A549 (cell line): ENCODE measurements around the gene IL1F10. TPM values are rescaled to one million over a fixed set of nuclear protein-coding genes. Genes with fewer than 3 reads are reported as not detected.

Source experiments
- ATAC-seq, 2 experiments: fragments of 200-7000 bp in 1 of 2; fragments of >200 bp in 1 of 2; cut with Nextera tagmentation in 1 of 2; cut with Tn5 transposase in 1 of 2; 3 replicates each; pipeline versions ENCODE4 v1.8.0 to v1.9.1; 2018 to 2020; ENCODE audit warnings: mild to moderate bottlenecking in 1 of 2, moderate library complexity in 1 of 2
- CTCF ChIA-PET: fragments of 300-600 bp; sonication (Branson Sonifier 250); formaldehyde crosslinking; extraction: SDS; loops from one replicate; lab custom pipeline; 2021; ENCODE audit warnings: antibody characterized with exemption, inconsistent platforms; lab: Yijun Ruan, JAX
- POLR2A ChIA-PET: fragments of 350-600 bp; formaldehyde crosslinking; extraction: SDS; loops from one replicate; lab custom pipeline; 2021; ENCODE audit warnings: antibody characterized with exemption, inconsistent platforms; lab: Yijun Ruan, JAX
- DNase-seq, 2 experiments: peaks; one replicate each; pipeline versions ENCODE4 v3.0.0 to v3.0.0-alpha.2; 2011 to 2016; ENCODE audit warnings: low read depth in 1 of 2, low spot score in 1 of 2
- FAIRE-seq: peaks from 2 replicates; lab custom pipeline; 2011; peaks lifted over from hg19 to GRCh38; lab: Jason Lieb, UNC
- H3K27ac ChIP-seq, 2 experiments: fragments of >200 bp; sonication (Bioruptor Twin); formaldehyde crosslinking; 3 replicates each; pipeline ENCODE4 v1.5.1; 2016 to 2017
- H3K4me1 ChIP-seq: fragments of >200 bp; sonication (Bioruptor Twin); formaldehyde crosslinking; 3 replicates; pipeline ENCODE4 v1.6.1; 2016
- H3K4me2 ChIP-seq: fragments of >200 bp; sonication (Bioruptor Twin); formaldehyde crosslinking; 3 replicates; pipeline ENCODE4 v1.6.1; 2016
- H3K4me3 ChIP-seq: fragments of >200 bp; sonication (Bioruptor Twin); formaldehyde crosslinking; 3 replicates; pipeline ENCODE4 v1.5.1; 2016
- H3K9me3 ChIP-seq: fragments of >200 bp; sonication (Bioruptor Twin); formaldehyde crosslinking; 3 replicates; pipeline ENCODE4 v1.6.1; 2016
- BHLHE40 ChIP-seq: IDR thresholded peaks from 2 replicates; pipeline ENCODE4 v1.6.1; 2012; ENCODE audit warnings: low read depth, low read length, inconsistent platforms
- CEBPB ChIP-seq, 2 experiments: fragments of >200 bp in 1 of 2; sonication (Bioruptor Twin) in 1 of 2; formaldehyde crosslinking in 1 of 2; IDR thresholded peaks; 2 replicates each; pipeline ENCODE4 v1.6.1; 2012 to 2016
- CHD2 ChIP-seq: fragments of 150-350 bp; IDR thresholded peaks from 2 replicates; pipeline ENCODE4 v1.6.1; 2014; ENCODE audit warnings: low read length; ENCODE audit not compliant: partially characterized antibody
- EHF ChIP-seq: fragments of 250-450 bp; sonication (Bioruptor Pico); IDR thresholded peaks from 2 replicates; pipeline ENCODE4 v1.5.0; 2020; ENCODE audit warnings: mild to moderate bottlenecking
- ESRRA ChIP-seq: fragments of 150-350 bp; IDR thresholded peaks from 2 replicates; pipeline ENCODE4 v1.6.1; 2014; ENCODE audit warnings: mild to moderate bottlenecking, low read length, borderline replicate concordance
- HOXB13 ChIP-seq: fragments of 250-450 bp; sonication (Bioruptor Pico); IDR thresholded peaks from 2 replicates; pipeline ENCODE4 v1.5.0; 2020; ENCODE audit warnings: low read depth, mild to moderate bottlenecking, moderate library complexity
- JUN ChIP-seq, 2 experiments: fragments of >200 bp; sonication (Bioruptor Twin); formaldehyde crosslinking; IDR thresholded peaks; 2 replicates in 1 of 2; 3 replicates in 1 of 2; pipeline ENCODE4 v1.6.1; 2016 to 2017
- MAZ ChIP-seq: fragments of 150-350 bp; IDR thresholded peaks from 2 replicates; pipeline ENCODE4 v1.6.1; 2014; ENCODE audit warnings: antibody characterized with exemption, low read depth, low read length, borderline replicate concordance
- NPAS2 ChIP-seq: fragments of 250-450 bp; sonication (Bioruptor Pico); IDR thresholded peaks from 2 replicates; pipeline ENCODE4 v1.8.0; 2022; ENCODE audit warnings: mild to moderate bottlenecking, moderate library complexity, borderline replicate concordance
- PHF8 ChIP-seq: fragments of 200-600 bp; sonication (generic); IDR thresholded peaks from 2 replicates; pipeline ENCODE4 v1.6.1; 2016; ENCODE audit warnings: low read depth, mild to moderate bottlenecking, antibody characterized with exemption, moderate library complexity, borderline replicate concordance
- POLR2AphosphoS2 ChIP-seq: conservative IDR thresholded peaks from 2 replicates; pipeline ENCODE4 v1.6.1; 2012; ENCODE audit warnings: low read length, improper control_type of control experiment, inconsistent platforms
- RFX5 ChIP-seq: fragments of 450-650 bp; IDR thresholded peaks from 2 replicates; pipeline ENCODE4 v1.7.1; 2014; ENCODE audit warnings: antibody characterized with exemption, mild to moderate bottlenecking, moderate library complexity
- RNF2 ChIP-seq: fragments of 200-600 bp; sonication (generic); IDR thresholded peaks from 2 replicates; pipeline ENCODE4 v1.6.1; 2016; ENCODE audit warnings: low read depth, mild to moderate bottlenecking, antibody characterized with exemption, moderate library complexity, borderline replicate concordance
- SREBF2 ChIP-seq: fragments of 450-650 bp; IDR thresholded peaks from 2 replicates; pipeline ENCODE4 v1.6.1; 2014; ENCODE audit warnings: mild to moderate bottlenecking, moderate library complexity
- TFCP2L1 ChIP-seq: fragments of 250-450 bp; sonication (Bioruptor Pico); IDR thresholded peaks from 2 replicates; pipeline ENCODE4 v1.5.0; 2021; ENCODE audit warnings: mild to moderate bottlenecking
- ZSCAN20 ChIP-seq: fragments of 250-450 bp; sonication (Bioruptor Pico); IDR thresholded peaks from 2 replicates; pipeline ENCODE4 v1.8.0; 2022; ENCODE audit warnings: mild to moderate bottlenecking, moderate library complexity
- WGBS: methylation state at CpG from one replicate; pipeline ENCODE4 v1.1.6; 2017; ENCODE audit errors: missing lambda C conversion rate; 5-methylcytosine and 5-hydroxymethylcytosine counted together
- polyA plus RNA-seq, 4 experiments: library from polyadenylated mRNA; depleted of rRNA in 3 of 4; stranded (reverse); fragments of >200 nt; fragmentation: RNase III in 1 of 4; extraction: RNeasy Plus Mini Kit Qiagen cat#74134 plus additional on column Dnase treatment in 1 of 4; gene quantifications; 2 replicates in 3 of 4; 3 replicates in 1 of 4; pipeline ENCODE4 v1.2.3, GENCODE V29; 2011 to 2017
- TF ChIP-seq, protein P1 (sequence below): IDR thresholded peaks from 2 replicates; pipeline ENCODE4 v1.6.1; 2012; ENCODE audit warnings: low read depth, borderline replicate concordance
- TF ChIP-seq, protein P2 (sequence below): fragments of 450-650 bp; IDR thresholded peaks from 2 replicates; pipeline ENCODE4 v1.6.1; 2014; ENCODE audit warnings: antibody characterized with exemption
- TF ChIP-seq, protein P3 (sequence below): fragments of 250-450 bp; sonication (Bioruptor Pico); IDR thresholded peaks from 2 replicates; pipeline ENCODE4 v1.5.0; 2021; ENCODE audit warnings: mild to moderate bottlenecking, moderate library complexity, borderline replicate concordance
- TF ChIP-seq, protein P4 (sequence below): fragments of 200-600 bp; sonication (generic); IDR thresholded peaks from 2 replicates; pipeline ENCODE4 v1.6.1; 2016; ENCODE audit warnings: antibody characterized with exemption, mild to moderate bottlenecking, moderate library complexity

The IL1F10 gene
- polyA plus RNA-seq, 2 of the 4 experiments (the other 2 are of a cell fraction), result not detected

DNA sequence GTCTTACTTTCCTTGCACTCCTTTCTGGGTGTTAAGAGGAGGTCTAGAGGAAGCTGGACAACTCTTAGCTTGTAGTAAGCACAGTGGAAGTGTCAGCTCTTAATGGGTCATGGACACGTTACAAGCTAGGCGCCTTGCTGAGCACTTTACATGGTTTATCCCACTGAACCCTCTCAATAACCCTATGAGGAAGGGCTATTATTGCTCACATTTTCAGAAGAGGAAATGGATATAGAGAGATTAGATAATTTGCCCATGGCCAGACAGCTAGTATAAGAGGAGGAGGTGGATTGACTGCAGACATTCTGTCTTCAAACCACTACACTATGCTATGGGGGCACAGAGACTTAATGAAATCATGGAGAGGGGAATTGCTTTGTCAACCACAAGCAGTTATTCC is 51.3 kb downstream of the IL1F10 start:
- CTCF ChIA-PET, result interaction anchor here (1.3 to 7.1 kb wide), 4 partner anchors 11 to 80 kb away, joined by 3 to 49 read pairs (median 5); no protein-coding TSS in a partner anchor
- Histone ChIP-seq H3K4me2 (no peak overlapping the region), H3K27ac (no peak overlapping the region), H3K4me1 (no peaks in the 10 kb centered on the region)
- no peak for ATAC-seq
- 86% methylated on average over 2 of the region's 2 CpGs for WGBS
- no peak for TF ChIP-seq EHF (CRISPR knock-in tag)
- no peak for TF ChIP-seq BHLHE40
- TF ChIP-seq, all 56 proteins: peak for 0
- DNase-seq, result no peak
- Histone ChIP-seq H3K4me3 (no peak overlapping the region), H3K9me3 (no peaks in the 10 kb centered on the region)
- no peak for FAIRE-seq
- POLR2A ChIA-PET, result no interaction called here

DNA sequence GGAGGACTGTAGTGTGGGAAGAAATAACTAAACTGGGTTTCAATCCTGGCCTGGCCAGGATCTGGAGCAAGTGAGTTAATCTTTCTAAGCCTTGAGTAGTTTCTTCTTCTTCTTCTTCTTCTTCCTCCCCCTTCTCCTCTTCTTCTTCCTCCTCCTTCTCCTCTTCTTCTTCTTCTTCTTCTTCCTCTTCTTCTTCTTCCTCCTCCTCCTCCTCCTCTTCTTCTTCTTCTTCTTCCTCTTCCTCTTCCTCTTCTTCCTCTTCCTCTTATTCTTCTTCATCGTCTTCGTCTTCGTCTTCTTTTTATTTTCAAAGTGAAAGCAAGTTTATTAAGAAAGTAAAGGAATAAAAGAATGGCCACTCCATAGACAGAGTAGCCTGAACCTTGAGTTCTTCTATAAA is 53.1 kb downstream of the IL1F10 start:
- FAIRE-seq (no peak), DNase-seq (no peak), ATAC-seq (no peak)
- TF ChIP-seq, protein P1, sequence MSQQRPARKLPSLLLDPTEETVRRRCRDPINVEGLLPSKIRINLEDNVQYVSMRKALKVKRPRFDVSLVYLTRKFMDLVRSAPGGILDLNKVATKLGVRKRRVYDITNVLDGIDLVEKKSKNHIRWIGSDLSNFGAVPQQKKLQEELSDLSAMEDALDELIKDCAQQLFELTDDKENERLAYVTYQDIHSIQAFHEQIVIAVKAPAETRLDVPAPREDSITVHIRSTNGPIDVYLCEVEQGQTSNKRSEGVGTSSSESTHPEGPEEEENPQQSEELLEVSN, result no peak
- TF ChIP-seq RFX5 (no peak), SREBF2 (no peak), JUN (IDR thresholded peaks at IDR 0.05) (no peak), POLR2AphosphoS2 (no peak), TFCP2L1 (no peak), RNF2 (no peak), ESRRA (no peak), PHF8 (no peak), HOXB13 (CRISPR knock-in tag) (no peak), NPAS2 (CRISPR knock-in tag) (no peak), CHD2 (no peak), MAZ (no peak), CEBPB (IDR thresholded peaks at IDR 0.05) (no peak), ZSCAN20 (CRISPR knock-in tag) (no peak), EHF (CRISPR knock-in tag) (no peak)
- TF ChIP-seq, protein P2, sequence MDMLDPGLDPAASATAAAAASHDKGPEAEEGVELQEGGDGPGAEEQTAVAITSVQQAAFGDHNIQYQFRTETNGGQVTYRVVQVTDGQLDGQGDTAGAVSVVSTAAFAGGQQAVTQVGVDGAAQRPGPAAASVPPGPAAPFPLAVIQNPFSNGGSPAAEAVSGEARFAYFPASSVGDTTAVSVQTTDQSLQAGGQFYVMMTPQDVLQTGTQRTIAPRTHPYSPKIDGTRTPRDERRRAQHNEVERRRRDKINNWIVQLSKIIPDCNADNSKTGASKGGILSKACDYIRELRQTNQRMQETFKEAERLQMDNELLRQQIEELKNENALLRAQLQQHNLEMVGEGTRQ, result no peak
- TF ChIP-seq, protein P3, sequence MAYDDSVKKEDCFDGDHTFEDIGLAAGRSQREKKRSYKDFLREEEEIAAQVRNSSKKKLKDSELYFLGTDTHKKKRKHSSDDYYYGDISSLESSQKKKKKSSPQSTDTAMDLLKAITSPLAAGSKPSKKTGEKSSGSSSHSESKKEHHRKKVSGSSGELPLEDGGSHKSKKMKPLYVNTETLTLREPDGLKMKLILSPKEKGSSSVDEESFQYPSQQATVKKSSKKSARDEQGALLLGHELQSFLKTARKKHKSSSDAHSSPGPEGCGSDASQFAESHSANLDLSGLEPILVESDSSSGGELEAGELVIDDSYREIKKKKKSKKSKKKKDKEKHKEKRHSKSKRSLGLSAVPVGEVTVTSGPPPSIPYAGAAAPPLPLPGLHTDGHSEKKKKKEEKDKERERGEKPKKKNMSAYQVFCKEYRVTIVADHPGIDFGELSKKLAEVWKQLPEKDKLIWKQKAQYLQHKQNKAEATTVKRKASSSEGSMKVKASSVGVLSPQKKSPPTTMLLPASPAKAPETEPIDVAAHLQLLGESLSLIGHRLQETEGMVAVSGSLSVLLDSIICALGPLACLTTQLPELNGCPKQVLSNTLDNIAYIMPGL (CRISPR knock-in tag), result no peak
- TF ChIP-seq, protein P4, sequence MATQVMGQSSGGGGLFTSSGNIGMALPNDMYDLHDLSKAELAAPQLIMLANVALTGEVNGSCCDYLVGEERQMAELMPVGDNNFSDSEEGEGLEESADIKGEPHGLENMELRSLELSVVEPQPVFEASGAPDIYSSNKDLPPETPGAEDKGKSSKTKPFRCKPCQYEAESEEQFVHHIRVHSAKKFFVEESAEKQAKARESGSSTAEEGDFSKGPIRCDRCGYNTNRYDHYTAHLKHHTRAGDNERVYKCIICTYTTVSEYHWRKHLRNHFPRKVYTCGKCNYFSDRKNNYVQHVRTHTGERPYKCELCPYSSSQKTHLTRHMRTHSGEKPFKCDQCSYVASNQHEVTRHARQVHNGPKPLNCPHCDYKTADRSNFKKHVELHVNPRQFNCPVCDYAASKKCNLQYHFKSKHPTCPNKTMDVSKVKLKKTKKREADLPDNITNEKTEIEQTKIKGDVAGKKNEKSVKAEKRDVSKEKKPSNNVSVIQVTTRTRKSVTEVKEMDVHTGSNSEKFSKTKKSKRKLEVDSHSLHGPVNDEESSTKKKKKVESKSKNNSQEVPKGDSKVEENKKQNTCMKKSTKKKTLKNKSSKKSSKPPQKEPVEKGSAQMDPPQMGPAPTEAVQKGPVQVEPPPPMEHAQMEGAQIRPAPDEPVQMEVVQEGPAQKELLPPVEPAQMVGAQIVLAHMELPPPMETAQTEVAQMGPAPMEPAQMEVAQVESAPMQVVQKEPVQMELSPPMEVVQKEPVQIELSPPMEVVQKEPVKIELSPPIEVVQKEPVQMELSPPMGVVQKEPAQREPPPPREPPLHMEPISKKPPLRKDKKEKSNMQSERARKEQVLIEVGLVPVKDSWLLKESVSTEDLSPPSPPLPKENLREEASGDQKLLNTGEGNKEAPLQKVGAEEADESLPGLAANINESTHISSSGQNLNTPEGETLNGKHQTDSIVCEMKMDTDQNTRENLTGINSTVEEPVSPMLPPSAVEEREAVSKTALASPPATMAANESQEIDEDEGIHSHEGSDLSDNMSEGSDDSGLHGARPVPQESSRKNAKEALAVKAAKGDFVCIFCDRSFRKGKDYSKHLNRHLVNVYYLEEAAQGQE, result no peak
- no peak overlapping the region for H3K4me3 ChIP-seq
- H3K27ac ChIP-seq, result no peak overlapping the region
- WGBS, result 55% methylated on average over 3 of the region's 3 CpGs
- no peak overlapping the region for H3K4me2 ChIP-seq
- POLR2A ChIA-PET, result no interaction called here
- CTCF ChIA-PET, result interaction anchor here (0.8 to 6.5 kb wide), 4 partner anchors 13 to 270 kb away, joined by 3 to 65 read pairs (median 4); no protein-coding TSS in a partner anchor
- H3K4me1 ChIP-seq, result peaks cover 15% of the 10 kb centered on the region
- no peaks in the 10 kb centered on the region for H3K9me3 ChIP-seq
